Measurements from ENCODE around the gene SMIM23. TPM values are rescaled to one million over a fixed set of nuclear protein-coding genes. Genes with fewer than 3 reads are reported as not detected.

SMIM23 gene
- polyA plus RNA-seq (2011; rRNA removed) (not detected in 2 replicates), polyA plus RNA-seq (2017; fragmentation: RNase III; extraction: RNeasy Plus Mini Kit Qiagen cat#74134 plus additional on column Dnase treatment) (not detected in 3 replicates), polyA minus RNA-seq (2011; rRNA and poly(A)+ RNA removed) (not detected in 2 replicates)
- polyA plus RNA-seq (2012; cell fraction: cytosol; rRNA removed) = not detected in 2 replicates
- not detected in 2 replicates for polyA plus RNA-seq (2012; cell fraction: nucleus; rRNA removed)

- DNase-seq (ENCODE audit: low read depth in 1 of 2, low spot score in 1 of 2) (no peak), ATAC-seq (no peak), FAIRE-seq (no peak)
- peaks cover 16% of the 10 kb centered on the region for H3K4me1 ChIP-seq
- TF ChIP-seq MAX (IDR thresholded peaks at IDR 0.05) = no peak
- H3K27ac ChIP-seq = no peak within 1 kb of the TSS
- no peak within 1 kb of the TSS for H3K4me2 ChIP-seq
- H3K9me3 ChIP-seq = no peaks in the 10 kb centered on the region
- H3K4me3 ChIP-seq = no peak within 1 kb of the TSS
- ChIA-PET CTCF (no interaction called here), POLR2A (no interaction called here)
These were observed at the start of gene SMIM23 for GRCh38 chr5:171785517-171785916. Gene SMIM23 (plus strand): TSS chr5:171785817. CDS start chr5:171785872, 55 bp downstream.

- Histone ChIP-seq H3K9me3 (no peaks in the 10 kb centered on the region), H3K4me1 (no peaks in the 10 kb centered on the region), H3K27ac (no peak overlapping the region), H3K4me3 (no peak overlapping the region), H3K4me2 (no peak overlapping the region)
- WGBS (ENCODE audit: missing lambda C conversion rate) = 68% methylated on average over 11 of the region's 11 CpGs
- ChIA-PET CTCF (no interaction called here), POLR2A (no interaction called here)
- TF ChIP-seq RFX5 (IDR thresholded peaks at IDR 0.05) = no peak
- no peak for TF ChIP-seq ELK1 (IDR thresholded peaks at IDR 0.05; ENCODE audit: low read depth, low read length)
- TF ChIP-seq JUNB (IDR thresholded peaks at IDR 0.05) = no peak
- TF ChIP-seq MYC (IDR thresholded peaks at IDR 0.05; ENCODE audit: borderline replicate concordance, low read length) = no peak
- no peak for TF ChIP-seq MAZ (IDR thresholded peaks at IDR 0.05; ENCODE audit: borderline replicate concordance, low read depth, low read length)
- no peak for TF ChIP-seq ZFP36 (IDR thresholded peaks at IDR 0.05; ENCODE audit: borderline replicate concordance, partially characterized antibody)
- no peak for TF ChIP-seq KDM1A (IDR thresholded peaks at IDR 0.05; ENCODE audit: low read depth)
- TF ChIP-seq CBX8 (IDR thresholded peaks at IDR 0.05) = no peak
- TF ChIP-seq FOSL2 (IDR thresholded peaks at IDR 0.05) = no peak
- TF ChIP-seq FOSL2 (CRISPR knock-in tag; IDR thresholded peaks at IDR 0.05) = no peak
- TF ChIP-seq REST (IDR thresholded peaks at IDR 0.05) = no peak
- TF ChIP-seq NR3C1 (IDR thresholded peaks at IDR 0.05) = no peak
- TF ChIP-seq HOXB5 (CRISPR knock-in tag; IDR thresholded peaks at IDR 0.05) = no peak
- no peak for TF ChIP-seq RAD21 (conservative IDR thresholded peaks at IDR 0.05 in 1 of 2, IDR thresholded peaks at IDR 0.05 in 1 of 2)
- TF ChIP-seq HES2 (IDR thresholded peaks at IDR 0.05) = no peak
- TF ChIP-seq USF2 (IDR thresholded peaks at IDR 0.05) = no peak
- TF ChIP-seq NPAS2 (CRISPR knock-in tag; IDR thresholded peaks at IDR 0.05; ENCODE audit: borderline replicate concordance) = no peak
- TF ChIP-seq PBX3 (IDR thresholded peaks at IDR 0.05) = no peak
- no peak for TF ChIP-seq CTCF (IDR thresholded peaks at IDR 0.05)
- DNase-seq (ENCODE audit: low read depth in 1 of 2, low spot score in 1 of 2) (no peak), ATAC-seq (no peak), FAIRE-seq (no peak)
These were observed 48.4 kb upstream of the SMIM23 start for GRCh38 chr5:171736976-171737891.

All from A549 (cell line).